GM18505 (cell line): ENCODE data around the gene STX12.
"Not testable (repeated sequence)": the region's sequence is repeated elsewhere in the genome, so short reads cannot be mapped to it uniquely, and the experiment has no call there.

Source experiments
- ATAC-seq: cut with Tn5 transposase; IDR thresholded peaks from one replicate; pipeline ENCODE4 v1.9.1; 2021; ENCODE audit not compliant: unreplicated experiment
- POLR2A ChIP-seq: IDR thresholded peaks from 4 replicates; pipeline ENCODE4 v1.6.1; 2011; ENCODE audit warnings: borderline replicate concordance; ENCODE audit not compliant: insufficient read depth, insufficient read length; ENCODE audit errors: extremely low read depth

The STX12 gene

DNA sequence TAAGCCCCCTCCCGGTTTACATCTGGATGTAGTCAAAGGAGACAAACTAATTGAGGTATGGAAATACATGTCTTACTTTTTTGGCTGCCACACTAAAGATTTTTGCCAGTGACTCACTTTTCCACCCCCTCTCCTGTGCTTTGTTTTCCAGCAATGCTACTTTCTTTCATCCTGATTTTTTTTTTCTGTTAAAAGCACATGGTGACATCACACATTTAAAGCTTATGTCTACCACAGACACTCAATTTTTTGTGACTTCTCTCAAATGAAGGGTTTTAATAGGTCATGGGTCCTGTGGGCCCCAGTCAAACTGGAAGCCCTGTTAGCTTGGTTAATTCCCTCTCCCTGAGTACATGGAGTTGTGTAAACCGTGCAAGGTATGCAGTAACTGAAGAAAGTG is 59.7 kb downstream of the STX12 start:
- ATAC-seq, result no peak
- TF ChIP-seq POLR2A, result no peak

DNA sequence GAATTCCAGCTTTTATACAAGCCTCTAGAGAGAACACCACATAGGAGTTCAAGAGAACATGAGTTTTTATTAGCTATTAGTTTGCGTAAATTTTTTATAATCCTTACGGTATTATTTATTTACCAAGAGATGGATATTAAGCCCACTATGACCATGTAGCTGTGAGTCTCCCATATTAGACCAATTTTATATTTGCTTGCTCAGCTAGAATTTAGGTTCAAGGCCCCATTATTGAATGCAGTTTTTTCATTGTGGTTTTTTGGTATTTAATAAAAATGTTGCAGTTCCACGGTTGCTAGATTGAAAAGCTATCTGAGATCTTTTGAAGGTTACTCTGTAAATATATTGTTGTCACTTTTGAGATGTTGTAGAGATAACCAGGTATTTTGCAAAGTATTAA is 60.5 kb downstream of the STX12 start:
- no peak for TF ChIP-seq POLR2A
- ATAC-seq, result no peak

- TF ChIP-seq POLR2A, result no peak
- no peak for ATAC-seq
These were observed 62.0 kb downstream of the STX12 start for GRCh38 chr1:27835046-27835445.

GRCh38 chr1:27835501-27835900 is 62.5 kb downstream of the STX12 start:
- no peak for ATAC-seq
- TF ChIP-seq POLR2A, result no peak

GRCh38 chr1:27849951-27850350 is 76.9 kb downstream of the STX12 start:
- ATAC-seq, result no peak
- no peak for TF ChIP-seq POLR2A

- no peak for TF ChIP-seq POLR2A
- no peak for ATAC-seq
These were observed 82.1 kb downstream of the STX12 start for GRCh38 chr1:27855085-27855484.

DNA sequence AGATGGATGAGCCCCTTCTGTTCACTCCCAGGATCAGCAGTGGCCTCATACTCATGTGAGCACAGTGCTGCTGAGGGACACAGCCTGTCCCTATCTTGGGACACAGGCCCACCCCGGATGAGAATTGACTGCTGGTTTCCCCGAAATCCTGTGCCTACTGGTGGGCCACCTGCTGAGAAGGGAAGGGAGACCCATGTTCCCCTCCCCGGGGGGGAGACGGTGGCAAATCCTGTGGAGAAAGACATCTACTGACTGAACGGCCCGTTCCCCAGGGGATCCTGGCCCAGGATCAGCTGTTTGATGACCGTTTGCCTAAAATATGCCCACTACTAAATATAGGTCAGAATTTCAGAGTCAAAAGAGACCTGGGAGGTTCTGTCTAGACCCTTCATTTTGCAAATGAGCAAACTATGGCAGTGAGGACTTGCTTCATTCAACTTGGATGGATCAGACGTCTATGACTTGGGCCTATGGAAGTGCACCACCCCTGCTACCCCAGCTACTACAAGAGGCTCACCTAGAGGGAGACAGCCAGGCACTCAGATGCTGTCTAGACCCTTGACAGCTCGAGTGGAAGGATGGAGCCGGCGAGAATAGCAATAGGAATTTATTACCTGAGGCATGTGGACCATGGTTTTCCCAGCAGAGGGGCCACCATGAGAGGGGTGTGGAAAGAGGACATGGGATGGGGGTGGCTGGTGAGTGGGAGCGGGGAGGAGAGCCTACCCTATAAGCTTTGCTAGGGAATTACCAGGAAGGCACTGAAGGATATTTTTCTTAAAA is 83.7 kb downstream of the STX12 start:
- ATAC-seq, result no peak
- no peak for TF ChIP-seq POLR2A

GRCh38 chr1:27857552-27857951 is 84.5 kb downstream of the STX12 start:
- not testable (repeated sequence) for ATAC-seq

DNA sequence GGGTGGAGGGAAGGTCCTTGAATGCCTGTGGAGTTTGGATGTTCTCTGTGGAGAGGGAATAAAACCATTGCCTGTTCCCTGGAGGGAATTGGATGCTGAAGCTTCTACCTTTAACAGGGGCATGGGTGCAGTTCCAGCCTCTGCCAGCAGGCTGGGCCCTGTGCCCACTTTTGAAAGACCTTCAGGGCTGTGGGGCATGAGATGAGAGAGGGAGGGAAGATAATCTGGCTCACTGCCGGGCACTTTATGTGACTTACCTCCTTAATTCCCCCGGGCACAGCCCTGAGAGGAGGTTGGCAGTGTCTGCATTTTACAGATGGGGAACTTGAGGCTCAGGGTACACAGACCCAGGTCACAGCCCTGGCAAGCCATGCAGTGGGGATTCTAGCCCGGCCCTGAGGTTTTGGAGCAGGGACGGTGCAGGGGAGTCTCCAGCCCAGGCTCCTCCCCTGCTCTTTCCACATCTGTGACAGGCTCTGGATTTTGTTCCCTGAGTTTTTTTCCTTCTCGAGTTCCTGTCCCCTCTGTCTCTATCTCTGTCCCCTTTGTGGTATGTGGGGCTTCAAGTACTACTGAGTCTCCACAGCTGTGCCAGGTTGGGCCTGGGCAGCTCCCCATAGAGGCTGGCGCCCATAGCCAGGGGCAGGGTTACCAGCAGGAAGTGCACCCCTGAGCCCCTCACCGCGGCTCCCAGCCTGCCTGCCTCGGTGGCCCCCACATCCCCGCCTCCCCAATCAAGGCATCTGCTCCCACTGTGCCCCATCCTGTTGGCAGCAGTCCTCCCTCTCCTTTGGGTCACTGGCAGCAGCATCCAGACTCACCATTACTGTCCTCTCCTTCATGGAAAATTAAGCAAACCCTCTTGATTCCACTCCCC is 85.3 kb downstream of the STX12 start:
- TF ChIP-seq POLR2A, result no peak
- no peak for ATAC-seq

DNA sequence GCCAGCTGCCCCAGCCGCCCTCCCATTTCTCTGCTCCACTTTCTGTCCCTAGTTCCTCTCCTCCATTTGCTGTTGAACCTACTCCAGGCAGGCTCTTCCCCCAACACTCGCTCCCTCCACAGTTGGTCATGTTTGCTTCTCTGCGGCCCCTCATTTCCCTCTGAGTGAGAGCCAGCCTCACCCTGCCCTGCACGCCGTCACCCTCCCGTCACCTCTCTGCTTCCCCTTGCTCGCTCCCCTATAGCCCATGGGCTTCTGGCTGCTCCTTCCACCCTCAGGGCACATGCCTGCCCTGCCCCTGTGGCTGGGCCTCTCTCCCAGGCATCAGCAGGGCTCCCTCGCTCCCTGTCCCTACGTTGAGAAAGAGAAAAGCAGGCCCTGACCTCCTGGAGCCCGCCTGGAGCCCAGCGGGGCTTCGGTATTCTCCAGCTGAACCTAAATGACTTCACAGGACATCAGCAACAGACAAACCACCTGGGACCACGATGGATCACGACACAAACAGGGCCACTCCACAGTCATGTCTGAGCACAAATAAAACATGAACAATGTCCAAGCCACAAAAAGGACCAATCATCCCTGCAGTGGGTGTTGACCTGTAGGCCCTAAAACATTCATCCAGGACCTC is 86.0 kb downstream of the STX12 start:
- no peak for ATAC-seq

GRCh38 chr1:27861436-27861835 is 88.4 kb downstream of the STX12 start:
- no peak for TF ChIP-seq POLR2A

More for the DNA sequence above, 86.0 kb downstream of the STX12 start:
- no peak for TF ChIP-seq POLR2A

DNA sequence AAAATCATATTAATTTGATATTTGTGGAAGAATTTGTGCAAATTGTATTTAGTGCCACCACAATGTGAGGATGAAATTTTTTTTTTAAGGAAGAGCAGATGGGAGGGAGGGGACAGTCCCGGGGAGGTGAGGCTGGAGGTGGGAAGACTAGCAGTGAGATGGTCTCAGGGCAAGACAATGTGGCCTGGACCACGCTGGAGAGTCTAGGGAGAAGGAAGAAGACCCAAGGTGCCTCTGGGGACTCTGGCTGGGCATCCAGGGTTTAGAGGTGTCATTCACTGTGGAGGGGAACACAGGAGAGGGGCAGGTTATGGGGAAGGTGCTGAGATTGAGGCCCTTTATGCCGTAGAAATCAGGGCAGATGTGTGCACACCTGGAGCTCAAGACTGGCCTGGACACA is 89.0 kb downstream of the STX12 start:
- no peak for ATAC-seq
- no peak for TF ChIP-seq POLR2A

More at GRCh38 chr1:27861436-27861835, 88.4 kb downstream of the STX12 start:
- no peak for ATAC-seq

GRCh38 chr1:27862671-27863537 is 89.9 kb downstream of the STX12 start:
- no peak for TF ChIP-seq POLR2A

More at GRCh38 chr1:27862671-27863537, 89.9 kb downstream of the STX12 start:
- no peak for ATAC-seq
